ENCODE results near the gene SLC2A14. TPM values are rescaled to one million over a fixed set of nuclear protein-coding genes. Genes with fewer than 3 reads are reported as not detected.
"Not testable (repeated sequence)": the region's sequence is repeated elsewhere in the genome, so short reads cannot be mapped to it uniquely, and the experiment has no call there.

The SLC2A14 gene
- total RNA-seq, 2 experiments from 2014 or later = 0.13 to 0.18 TPM

DNA sequence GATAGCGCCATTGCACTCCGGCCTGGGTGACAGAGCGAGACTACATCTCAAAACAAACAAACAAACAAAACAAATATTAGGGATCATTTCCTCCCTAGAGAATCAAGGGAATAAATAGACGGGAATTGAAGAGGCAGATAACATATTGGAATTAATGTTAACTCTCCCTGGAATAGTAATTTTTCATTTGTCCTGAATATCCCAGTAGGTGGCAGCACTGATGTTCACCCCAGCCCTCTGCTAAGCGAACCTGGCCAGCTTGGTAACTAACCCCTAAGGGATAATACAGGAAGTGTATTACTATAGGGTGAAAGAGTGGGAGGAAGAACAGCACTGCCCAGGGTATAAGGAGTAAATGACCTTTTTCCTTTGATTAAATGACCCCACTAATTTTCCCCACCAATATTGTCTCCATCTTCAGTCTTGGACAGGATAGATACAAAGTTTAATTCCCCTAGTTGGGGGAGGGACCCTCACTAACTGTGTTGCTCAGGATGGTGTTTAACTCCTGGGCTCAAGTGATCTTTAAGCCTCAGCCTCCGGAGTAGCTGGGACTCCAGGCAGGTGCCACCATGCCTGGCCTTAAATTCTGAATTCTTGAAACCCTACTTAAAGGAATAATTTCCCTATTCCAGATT, 40.5 kb downstream of the SLC2A14 start:
- H3K27ac Mint-ChIP-seq = no peak overlapping the region
- H3K4me1 Mint-ChIP-seq (ENCODE audit: low read depth) = peaks cover 2% of the 10 kb centered on the region
- ATAC-seq (peak; percentile 76), DNase-seq (peak; percentile 35)
- peaks cover 2% of the 10 kb centered on the region for H3K27me3 Mint-ChIP-seq (ENCODE audit: low read depth)
- no peaks in the 10 kb centered on the region for H3K9me3 Mint-ChIP-seq (ENCODE audit: insufficient read depth)
- no peak overlapping the region for H3K4me3 Mint-ChIP-seq
- CTCF ChIA-PET = interaction anchor here (0.7 to 1.8 kb wide), 8 partner anchors 12 to 246 kb away, joined by 3 to 5 read pairs (median 3); no protein-coding TSS in a partner anchor
- POLR2A ChIA-PET = no interaction called here
- H3K36me3 Mint-ChIP-seq (ENCODE audit: low read depth) = no peaks in the 10 kb centered on the region

DNA sequence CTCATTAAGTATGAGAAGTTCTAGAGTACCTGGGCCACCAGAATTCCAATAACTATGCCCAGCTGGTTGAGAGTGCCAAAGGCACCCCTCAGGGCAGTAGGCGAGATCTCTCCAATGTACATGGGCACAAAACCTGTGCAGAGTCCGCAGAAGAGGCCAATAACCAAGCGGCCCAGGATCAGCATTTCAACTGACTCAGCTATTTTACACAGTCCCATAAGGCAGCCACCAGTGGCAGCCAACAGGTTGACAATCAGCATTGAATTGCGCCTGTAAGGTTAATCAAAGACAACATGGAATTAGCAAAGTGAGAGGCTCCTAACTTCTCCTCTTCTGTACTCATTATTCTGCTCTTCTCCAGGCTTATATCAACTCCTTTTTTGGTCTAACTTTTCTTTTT, 43.0 kb downstream of the SLC2A14 start:
- H3K4me3 Mint-ChIP-seq; ATAC-seq; DNase-seq; CTCF ChIA-PET; H3K27ac Mint-ChIP-seq; H3K27me3 Mint-ChIP-seq (ENCODE audit: low read depth); H3K9me3 Mint-ChIP-seq (ENCODE audit: insufficient read depth); POLR2A ChIA-PET; H3K4me1 Mint-ChIP-seq (ENCODE audit: low read depth); H3K36me3 Mint-ChIP-seq (ENCODE audit: low read depth): not testable (repeated sequence)

DNA sequence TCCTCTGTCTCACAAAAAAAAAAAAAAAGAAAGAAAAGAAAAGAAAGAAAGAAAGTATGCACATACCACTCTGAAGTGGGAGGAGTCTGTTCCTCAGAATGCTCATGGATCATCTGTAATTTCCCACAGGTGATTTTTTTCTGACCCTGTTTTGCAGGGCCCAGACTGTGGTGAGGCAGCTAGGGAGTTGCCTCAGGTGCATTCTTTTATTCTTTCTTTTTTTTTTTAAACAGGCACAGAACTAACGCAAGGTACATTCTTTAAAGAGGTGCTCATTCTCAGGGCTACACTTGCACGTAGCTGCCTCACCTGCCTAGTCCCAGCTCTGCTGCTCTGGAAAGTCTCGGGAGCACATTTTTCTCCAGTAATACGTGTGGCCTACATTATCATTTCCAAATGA, 47.0 kb downstream of the SLC2A14 start:
- POLR2A ChIA-PET = interaction anchor here (0.6 kb wide), 1 partner anchor 93 kb away, joined by 3 read pairs; no protein-coding TSS in a partner anchor

DNA sequence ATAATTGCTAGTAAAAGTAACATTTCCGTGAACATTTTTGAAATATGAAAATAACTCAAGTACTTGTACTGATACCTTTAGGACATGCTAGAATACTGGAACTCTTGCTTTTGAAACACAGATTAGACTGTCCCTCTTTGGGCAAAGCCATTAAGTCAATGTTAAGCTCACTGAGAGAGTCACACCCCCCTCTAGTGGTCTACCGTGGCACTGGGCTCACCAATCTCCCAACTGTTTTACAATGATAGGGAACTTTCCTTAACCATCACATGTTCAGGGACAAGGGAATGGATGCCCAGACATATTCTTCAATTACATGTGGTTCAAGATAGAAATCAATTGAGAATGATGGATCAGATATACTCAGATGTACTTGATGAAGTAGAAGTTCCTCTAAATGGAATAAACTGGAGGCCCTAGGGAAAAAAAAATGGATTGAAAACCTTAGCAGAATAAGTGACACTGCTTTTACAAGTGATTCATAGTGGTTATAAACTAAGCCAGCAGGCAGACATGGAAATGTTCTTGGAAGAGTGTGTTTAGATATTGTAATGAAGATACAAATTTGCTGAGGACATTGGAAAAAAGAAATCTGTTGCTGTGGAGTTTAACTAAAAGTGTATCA, 65.7 kb downstream of the SLC2A14 start:
- no peaks in the 10 kb centered on the region for H3K36me3 Mint-ChIP-seq (ENCODE audit: low read depth)
- DNase-seq (peak; percentile 71), ATAC-seq (peak; percentile 60)
- ChIA-PET CTCF (interaction anchor here (0.6 to 4.8 kb wide), 14 partner anchors 12 to 514 kb away, joined by 3 to 39 read pairs (median 4); no protein-coding TSS in a partner anchor), POLR2A (no interaction called here)
- H3K27ac Mint-ChIP-seq = no peak overlapping the region
- no peak overlapping the region for H3K4me3 Mint-ChIP-seq
- H3K4me1 Mint-ChIP-seq (ENCODE audit: low read depth) = no peaks in the 10 kb centered on the region
- H3K9me3 Mint-ChIP-seq (ENCODE audit: insufficient read depth) = no peaks in the 10 kb centered on the region
- peaks cover 3% of the 10 kb centered on the region for H3K27me3 Mint-ChIP-seq (ENCODE audit: low read depth)

More for the DNA sequence above, 47.0 kb downstream of the SLC2A14 start:
- ATAC-seq; H3K9me3 Mint-ChIP-seq (ENCODE audit: insufficient read depth); DNase-seq; H3K27me3 Mint-ChIP-seq (ENCODE audit: low read depth); H3K4me3 Mint-ChIP-seq; H3K27ac Mint-ChIP-seq; H3K36me3 Mint-ChIP-seq (ENCODE audit: low read depth); CTCF ChIA-PET; H3K4me1 Mint-ChIP-seq (ENCODE audit: low read depth): not testable (repeated sequence)

DNA sequence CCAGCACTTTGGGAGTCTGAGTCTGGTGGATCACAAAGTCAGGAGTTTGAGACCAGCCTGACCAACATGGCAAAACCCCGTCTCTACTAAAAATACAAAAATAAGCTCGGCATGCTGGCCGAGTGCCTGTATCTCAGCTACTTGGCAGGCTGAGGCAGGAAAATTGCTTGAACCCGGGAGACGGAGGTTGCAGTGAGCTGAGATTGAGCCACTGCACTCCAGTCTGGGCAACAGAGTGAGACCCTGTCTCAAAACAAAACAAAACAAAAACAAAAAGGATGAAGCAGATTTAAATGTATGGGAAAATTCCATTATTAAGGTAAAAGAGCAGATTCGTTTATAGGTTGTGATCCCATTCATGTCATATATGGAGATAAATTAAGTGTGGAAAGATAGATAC, 66.4 kb downstream of the SLC2A14 start:
- ATAC-seq; POLR2A ChIA-PET; H3K9me3 Mint-ChIP-seq (ENCODE audit: insufficient read depth); H3K4me3 Mint-ChIP-seq; H3K36me3 Mint-ChIP-seq (ENCODE audit: low read depth); DNase-seq; H3K27me3 Mint-ChIP-seq (ENCODE audit: low read depth); H3K4me1 Mint-ChIP-seq (ENCODE audit: low read depth); H3K27ac Mint-ChIP-seq: not testable (repeated sequence)
- CTCF ChIA-PET = interaction anchor here (0.6 to 4.8 kb wide), 10 partner anchors 12 to 164 kb away, joined by 3 to 39 read pairs (median 4); no protein-coding TSS in a partner anchor

DNA sequence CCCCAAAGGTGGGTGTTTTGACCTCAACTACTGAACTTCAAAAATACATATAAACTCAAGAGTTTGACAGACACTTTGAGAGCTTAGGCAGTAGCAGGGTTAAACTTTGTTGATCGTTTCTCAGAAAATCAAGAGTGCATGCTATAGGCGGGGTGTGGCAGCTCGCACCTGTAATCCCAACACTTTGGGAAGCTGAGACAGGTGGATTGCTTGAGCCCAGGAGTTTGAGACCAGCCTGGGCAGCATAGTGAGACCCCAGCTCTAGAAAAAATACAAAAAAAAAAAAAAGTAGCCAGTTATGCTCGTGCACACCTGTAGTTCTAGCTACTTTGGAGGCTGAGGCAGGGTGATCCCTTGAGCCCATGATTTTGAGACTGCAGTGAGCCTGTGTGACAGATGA, 71.3 kb downstream of the SLC2A14 start:
- H3K36me3 Mint-ChIP-seq (ENCODE audit: low read depth) = no peaks in the 10 kb centered on the region
- H3K27me3 Mint-ChIP-seq (ENCODE audit: low read depth) = no peaks in the 10 kb centered on the region
- no peak overlapping the region for H3K27ac Mint-ChIP-seq
- H3K9me3 Mint-ChIP-seq (ENCODE audit: insufficient read depth) = no peaks in the 10 kb centered on the region
- ATAC-seq = no peak
- no peak overlapping the region for H3K4me3 Mint-ChIP-seq
- DNase-seq = no peak
- no peaks in the 10 kb centered on the region for H3K4me1 Mint-ChIP-seq (ENCODE audit: low read depth)
- POLR2A ChIA-PET = no interaction called here
- CTCF ChIA-PET = interaction anchor here (1.2 kb wide), 1 partner anchor 159 kb away, joined by 7 read pairs; no protein-coding TSS in a partner anchor

DNA sequence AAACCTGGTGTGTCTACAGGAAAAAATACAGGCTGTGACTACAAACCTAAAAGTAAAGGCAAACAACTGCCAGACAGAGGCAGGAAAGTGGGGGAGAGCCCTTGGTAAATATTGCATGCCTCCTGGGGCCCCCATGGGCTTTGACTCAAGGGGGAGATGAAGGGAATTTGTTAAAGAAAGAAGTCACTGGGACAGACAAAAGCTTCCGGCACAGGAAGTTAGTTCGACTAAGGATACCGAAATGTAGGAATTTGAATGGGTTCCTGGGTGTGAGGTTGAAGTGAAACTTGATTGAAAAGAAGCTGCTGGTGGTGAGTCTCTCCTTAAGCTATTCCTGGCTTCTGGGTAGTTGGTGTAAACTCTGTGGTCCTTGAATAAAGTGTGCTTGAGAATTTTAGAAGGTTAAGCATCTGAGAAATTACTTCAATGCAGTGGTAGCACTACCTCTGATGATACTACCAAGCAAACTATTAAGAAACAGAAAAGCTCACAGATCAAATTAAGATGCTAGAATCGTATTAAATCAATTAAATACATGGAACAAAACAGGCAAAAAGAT, 73.9 kb downstream of the SLC2A14 start:
- POLR2A ChIA-PET; CTCF ChIA-PET; H3K9me3 Mint-ChIP-seq (ENCODE audit: insufficient read depth); H3K4me1 Mint-ChIP-seq (ENCODE audit: low read depth); H3K27me3 Mint-ChIP-seq (ENCODE audit: low read depth); DNase-seq; ATAC-seq; H3K4me3 Mint-ChIP-seq; H3K27ac Mint-ChIP-seq; H3K36me3 Mint-ChIP-seq (ENCODE audit: low read depth): not testable (repeated sequence)

DNA sequence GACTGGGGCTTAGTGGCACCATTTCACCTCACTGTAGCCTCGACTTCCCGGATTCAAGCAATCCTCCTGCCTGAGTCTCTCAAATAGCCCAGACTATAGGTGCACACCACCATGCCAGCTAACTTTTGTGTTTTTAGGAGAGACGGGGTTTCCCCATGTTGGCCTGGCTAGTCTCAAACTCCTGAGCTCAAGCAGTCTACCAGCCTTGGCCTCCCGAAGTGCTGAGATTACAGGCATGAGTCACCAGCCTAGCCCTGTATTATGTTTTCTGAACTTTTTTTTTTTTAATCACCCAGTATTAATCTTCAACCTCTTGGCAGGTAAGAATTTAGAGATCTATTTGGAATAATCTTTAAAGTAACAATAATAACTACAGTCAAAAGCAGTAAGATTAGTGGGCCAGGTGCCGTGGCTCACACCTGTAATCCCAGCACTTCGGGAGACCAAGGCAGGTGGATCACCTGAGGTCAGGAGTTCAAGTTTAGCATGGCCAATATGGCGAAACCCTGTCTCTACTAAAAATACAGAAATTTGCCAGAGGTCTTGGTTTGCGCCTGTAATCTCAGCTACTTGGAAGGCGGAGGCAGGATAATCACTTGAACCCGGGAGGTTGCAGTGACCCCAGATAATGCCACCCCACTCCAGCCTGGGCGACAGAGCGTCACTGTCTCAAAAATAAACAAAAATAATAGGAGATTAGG, 74.9 kb downstream of the SLC2A14 start:
- Mint-ChIP-seq H3K4me1 (ENCODE audit: low read depth) (no peaks in the 10 kb centered on the region), H3K9me3 (ENCODE audit: insufficient read depth) (no peaks in the 10 kb centered on the region), H3K36me3 (ENCODE audit: low read depth) (no peaks in the 10 kb centered on the region), H3K27ac (no peak overlapping the region), H3K27me3 (ENCODE audit: low read depth) (peaks cover 4% of the 10 kb centered on the region), H3K4me3 (no peak overlapping the region)
- ChIA-PET POLR2A (no interaction called here), CTCF (interaction anchor here (0.6 kb wide), 1 partner anchor 359 kb away, joined by 3 read pairs; no protein-coding TSS in a partner anchor)
- ATAC-seq (no peak), DNase-seq (no peak)

DNA sequence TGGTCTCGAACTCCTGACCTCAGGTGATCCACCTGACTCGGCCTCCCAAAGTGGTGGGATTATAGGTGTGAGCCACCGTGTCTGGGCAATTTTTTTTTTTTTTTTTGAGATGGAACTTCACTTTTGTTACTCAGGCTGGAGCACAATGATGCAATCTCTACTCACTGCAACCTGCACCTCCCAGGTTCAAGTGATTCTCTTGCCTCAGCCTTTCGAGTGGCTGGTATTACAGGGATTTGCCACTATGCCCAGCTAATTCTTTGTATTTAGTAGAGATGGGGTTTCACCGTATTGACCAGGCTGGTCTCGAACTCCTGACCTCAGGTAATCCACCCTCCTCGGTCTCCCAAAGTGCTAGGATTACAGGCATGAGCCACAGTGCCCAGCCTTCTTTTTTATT, 75.4 kb downstream of the SLC2A14 start:
- POLR2A ChIA-PET; H3K4me1 Mint-ChIP-seq (ENCODE audit: low read depth); H3K27ac Mint-ChIP-seq; DNase-seq; ATAC-seq; H3K36me3 Mint-ChIP-seq (ENCODE audit: low read depth); H3K9me3 Mint-ChIP-seq (ENCODE audit: insufficient read depth); H3K27me3 Mint-ChIP-seq (ENCODE audit: low read depth); H3K4me3 Mint-ChIP-seq: not testable (repeated sequence)
- CTCF ChIA-PET = interaction anchor here (0.6 kb wide), 1 partner anchor 359 kb away, joined by 3 read pairs; no protein-coding TSS in a partner anchor

DNA sequence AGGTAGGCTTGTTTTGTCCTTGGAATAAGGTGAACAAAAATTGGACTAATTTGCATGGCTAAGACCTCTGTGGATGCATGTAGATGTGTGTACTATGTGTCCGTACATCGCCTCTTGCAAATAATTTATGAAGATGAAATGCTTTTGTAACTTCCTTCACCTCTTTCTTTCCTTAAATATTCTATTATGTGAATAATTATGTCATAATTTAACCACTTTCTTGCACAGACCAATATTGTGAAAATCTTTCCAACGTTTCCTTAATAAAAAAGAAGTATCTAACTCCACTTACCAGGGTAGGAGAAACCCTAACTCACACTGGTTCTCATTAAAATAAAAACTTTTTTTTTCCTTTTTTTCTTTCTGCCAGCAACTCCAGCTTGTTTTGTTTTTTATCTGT, 79.5 kb downstream of the SLC2A14 start:
- ChIA-PET CTCF (no interaction called here), POLR2A (no interaction called here)
- H3K36me3 Mint-ChIP-seq (ENCODE audit: low read depth) = no peaks in the 10 kb centered on the region
- peaks cover 8% of the 10 kb centered on the region for H3K27me3 Mint-ChIP-seq (ENCODE audit: low read depth)
- no peaks in the 10 kb centered on the region for H3K9me3 Mint-ChIP-seq (ENCODE audit: insufficient read depth)
- no peak overlapping the region for H3K4me3 Mint-ChIP-seq
- no peak for ATAC-seq
- DNase-seq = no peak
- H3K4me1 Mint-ChIP-seq (ENCODE audit: low read depth) = no peaks in the 10 kb centered on the region
- H3K27ac Mint-ChIP-seq = no peak overlapping the region

DNA sequence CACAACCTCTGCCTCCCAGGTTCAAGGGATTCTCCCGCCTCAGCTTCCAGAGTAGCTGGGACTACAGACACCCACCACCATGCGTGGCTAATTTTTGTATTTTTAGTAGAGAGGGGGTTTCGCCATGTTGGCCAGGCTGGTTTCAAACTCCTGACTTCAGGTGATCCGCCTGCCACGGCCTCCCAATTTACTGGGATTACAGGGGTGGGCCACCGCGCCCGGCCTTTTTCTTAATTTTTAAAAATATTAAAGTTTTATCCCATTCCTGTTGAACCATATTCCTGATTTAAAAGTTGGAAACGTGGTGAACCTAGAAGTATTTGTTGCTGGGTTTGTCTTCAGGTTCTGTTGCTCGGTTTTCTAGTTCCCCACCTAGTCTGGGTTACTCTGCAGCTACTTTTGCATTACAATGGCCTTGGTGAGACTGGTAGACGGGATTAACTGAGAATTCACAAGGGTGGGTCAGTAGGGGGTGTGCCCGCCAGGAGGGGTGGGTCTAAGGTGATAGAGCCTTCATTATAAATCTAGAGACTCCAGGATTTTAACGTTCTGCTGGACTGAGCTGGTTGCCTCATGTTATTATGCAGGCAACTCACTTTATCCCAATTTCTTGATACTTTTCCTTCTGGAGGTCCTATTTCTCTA, 83.7 kb downstream of the SLC2A14 start, which contains the start of gene NANOG:
NANOG (plus strand) TSS at position 519 of the 645 bp plus-strand sequence. CDS start 213 bp downstream, outside the sequence.
- H3K4me1 Mint-ChIP-seq (ENCODE audit: low read depth); POLR2A ChIA-PET; H3K27ac Mint-ChIP-seq; ATAC-seq; H3K36me3 Mint-ChIP-seq (ENCODE audit: low read depth); DNase-seq; H3K4me3 Mint-ChIP-seq; H3K9me3 Mint-ChIP-seq (ENCODE audit: insufficient read depth); CTCF ChIA-PET: not testable (repeated sequence)
- peaks cover 12% of the 10 kb centered on the region for H3K27me3 Mint-ChIP-seq (ENCODE audit: low read depth)

Measured in activated CD8-positive, alpha-beta T cell treated with anti-CD3 and anti-CD28 coated beads, Interleukin-2, amount 10 ng/mL, durations not matched to agents 7 days and 5 days (primary cell).